H1 (cell line): ENCODE measurements around the gene SPPL2B. TPM values are rescaled to one million over a fixed set of nuclear protein-coding genes. Genes with fewer than 3 reads are reported as not detected.

Experiments used
- CTCF ChIA-PET: fragments of 300-600 bp; sonication (Branson Sonifier 250); formaldehyde crosslinking; loops from one replicate; lab custom pipeline; 2021; ENCODE audit not compliant: partially characterized antibody; lab: Charles Lee
- POLR2A ChIA-PET: fragments of 300-600 bp; sonication (Branson Sonifier 250); formaldehyde crosslinking; loops from one replicate; lab custom pipeline; 2021; ENCODE audit warnings: inconsistent platforms; ENCODE audit not compliant: partially characterized antibody; lab: Charles Lee
- DNase-seq, 2 experiments: peaks; one replicate each; pipeline versions ENCODE4 v3.0.0 to v3.0.0-alpha.2; 2010 to 2022; ENCODE audit warnings: low spot score in 2 of 2, low read depth in 1 of 2, mixed read lengths in 1 of 2
- FAIRE-seq: peaks from 2 replicates; lab custom pipeline; 2011; peaks lifted over from hg19 to GRCh38; lab: Jason Lieb, UNC
- H2AFZ ChIP-seq: 2 replicates; pipeline ENCODE4 v1.8.1; 2012; ENCODE audit warnings: low read length, inconsistent platforms
- H2AK5ac ChIP-seq: 2 replicates; pipeline ENCODE4 v1.6.1; 2013; ENCODE audit warnings: low read depth, low read length
- H2BK120ac ChIP-seq: replicated peaks from 2 replicates; pipeline ENCODE3; 2013; ENCODE audit warnings: low read depth, low read length, inconsistent platforms
- H2BK12ac ChIP-seq: 2 replicates; pipeline ENCODE4 v1.6.1; 2013; ENCODE audit warnings: low read depth, low read length
- H2BK15ac ChIP-seq: 2 replicates; pipeline ENCODE4 v1.6.1; 2013; ENCODE audit warnings: low read length
- H2BK20ac ChIP-seq: 2 replicates; pipeline ENCODE4 v1.6.1; 2013; ENCODE audit warnings: low read length
- H2BK5ac ChIP-seq: 2 replicates; pipeline ENCODE4 v1.6.1; 2013; ENCODE audit warnings: low read depth, low read length
- H3K14ac ChIP-seq: 2 replicates; pipeline ENCODE4 v1.6.1; 2013; ENCODE audit warnings: inconsistent platforms; ENCODE audit not compliant: insufficient read length
- H3K18ac ChIP-seq: 2 replicates; pipeline ENCODE4 v1.6.1; 2013; ENCODE audit warnings: low read length; ENCODE audit errors: extremely low read depth
- H3K23ac ChIP-seq: 2 replicates; pipeline ENCODE4 v1.6.1; 2013; ENCODE audit warnings: inconsistent platforms; ENCODE audit not compliant: insufficient read length
- H3K23me2 ChIP-seq: 2 replicates; pipeline ENCODE4 v1.6.1; 2013; ENCODE audit warnings: low read depth, low read length
- H3K27ac ChIP-seq: 2 replicates; pipeline ENCODE4 v1.6.1; 2011; ENCODE audit warnings: low read depth, low read length, inconsistent platforms
- H3K27me3 ChIP-seq, 4 experiments: replicated peaks in 1 of 4; 1 replicate in 1 of 4; 2 replicates in 3 of 4; pipeline versions ENCODE4 v1.6.1 to v1.8.1; 2011 to 2013; ENCODE audit warnings: low read length in 3 of 4, mild to moderate bottlenecking in 3 of 4, inconsistent platforms in 2 of 4, mixed read lengths in 2 of 4, moderate library complexity in 1 of 4; ENCODE audit not compliant: control insufficient read depth in 3 of 4, insufficient read depth in 3 of 4; ENCODE audit errors: extremely low read depth in 1 of 4
- H3K36me3 ChIP-seq, 4 experiments: 2 replicates each; pipeline versions ENCODE4 v1.6.1 to v1.8.1; 2011 to 2013; ENCODE audit warnings: mild to moderate bottlenecking in 4 of 4, low read length in 3 of 4, moderate library complexity in 2 of 4, control low read depth in 1 of 4, inconsistent platforms in 1 of 4; ENCODE audit not compliant: insufficient read depth in 4 of 4, control insufficient read depth in 2 of 4
- H3K4ac ChIP-seq: replicated peaks from 2 replicates; pipeline ENCODE3; 2013; ENCODE audit warnings: low read length, low read depth, mixed read lengths, inconsistent platforms; ENCODE audit not compliant: insufficient read length
- H3K4me1 ChIP-seq, 4 experiments: replicated peaks in 1 of 4; 1 replicate in 1 of 4; 2 replicates in 3 of 4; pipeline versions ENCODE4 v1.6.1 to v1.8.1; 2011 to 2013; ENCODE audit warnings: low read length in 3 of 4, inconsistent platforms in 2 of 4, mixed read lengths in 1 of 4; ENCODE audit not compliant: insufficient read depth in 4 of 4, control insufficient read depth in 3 of 4
- H3K4me2 ChIP-seq, 2 experiments: 2 replicates each; pipeline versions ENCODE4 v1.6.1 to v1.8.1; 2011 to 2013; ENCODE audit warnings: low read depth in 2 of 2, low read length in 2 of 2, control low read depth in 1 of 2, inconsistent platforms in 1 of 2, mild to moderate bottlenecking in 1 of 2; ENCODE audit not compliant: insufficient read depth in 1 of 2
- H3K4me3 ChIP-seq, 4 experiments: fragments of 200-600, 300-600 bp in 1 of 4; sonication (generic), shearing (Covaris generic), sonication (Bioruptor Twin) in 1 of 4; 2 replicates each; pipeline versions ENCODE4 v1.5.1 to v1.8.1; 2011 to 2016; ENCODE audit warnings: low read length in 4 of 4, low read depth in 3 of 4, control low read depth in 2 of 4, inconsistent platforms in 2 of 4, mild to moderate bottlenecking in 2 of 4, mixed read lengths in 1 of 4, moderate library complexity in 1 of 4; ENCODE audit not compliant: insufficient read depth in 2 of 4; ENCODE audit errors: extremely low read depth in 1 of 4
- H3K56ac ChIP-seq: replicated peaks from 2 replicates; pipeline ENCODE3; 2013; ENCODE audit warnings: low read depth, mild to moderate bottlenecking, mixed read lengths, low read length, inconsistent platforms; ENCODE audit not compliant: insufficient read length
- H3K79me1 ChIP-seq: 2 replicates; pipeline ENCODE4 v1.6.1; 2013; ENCODE audit warnings: low read depth, low read length, control low read depth
- H3K79me2 ChIP-seq, 2 experiments: 2 replicates each; pipeline versions ENCODE4 v1.6.1 to v1.8.1; 2012 to 2013; ENCODE audit warnings: low read length in 2 of 2, mild to moderate bottlenecking in 2 of 2, inconsistent platforms in 1 of 2; ENCODE audit not compliant: insufficient read depth in 2 of 2, control insufficient read depth in 1 of 2
- H3K9ac ChIP-seq, 4 experiments: replicated peaks in 1 of 4; 1 replicate in 1 of 4; 2 replicates in 3 of 4; pipeline versions ENCODE4 v1.6.1 to v1.8.1; 2011 to 2013; ENCODE audit warnings: low read depth in 3 of 4, low read length in 3 of 4, control low read depth in 2 of 4, mild to moderate bottlenecking in 2 of 4, moderate library complexity in 2 of 4, inconsistent platforms in 1 of 4; ENCODE audit errors: extremely low read depth in 1 of 4
- H3K9me3 ChIP-seq, 2 experiments: 2 replicates each; pipeline versions ENCODE4 v1.6.1 to v1.8.1; 2012 to 2013; ENCODE audit warnings: mild to moderate bottlenecking in 2 of 2, moderate library complexity in 2 of 2, control low read depth in 1 of 2, inconsistent platforms in 1 of 2, low read depth in 1 of 2, low read length in 1 of 2, mixed read lengths in 1 of 2; ENCODE audit not compliant: insufficient read depth in 2 of 2
- H4K20me1 ChIP-seq, 2 experiments: replicated peaks in 1 of 2; 2 replicates each; pipeline versions ENCODE3 to v1.8.1; 2011 to 2013; ENCODE audit warnings: inconsistent platforms in 2 of 2, low read length in 2 of 2, mild to moderate bottlenecking in 1 of 2; ENCODE audit not compliant: insufficient read depth in 2 of 2, control insufficient read depth in 1 of 2
- H4K5ac ChIP-seq: 2 replicates; pipeline ENCODE4 v1.6.1; 2013; ENCODE audit warnings: low read length, low read depth, mixed read lengths, inconsistent platforms; ENCODE audit not compliant: insufficient read length
- H4K8ac ChIP-seq: 2 replicates; pipeline ENCODE4 v1.8.0; 2013; ENCODE audit warnings: mild to moderate bottlenecking, moderate library complexity, low read length, inconsistent platforms; ENCODE audit not compliant: insufficient read depth; ENCODE audit errors: extremely low read depth
- H4K91ac ChIP-seq: replicated peaks from 2 replicates; pipeline ENCODE3; 2013; ENCODE audit warnings: low read length, mixed read lengths, inconsistent platforms; ENCODE audit not compliant: insufficient read length
- EZH2 ChIP-seq: fragments of 200-600 bp; sonication (generic); IDR thresholded peaks from 2 replicates; pipeline ENCODE4 v1.7.1; 2012; ENCODE audit warnings: low read depth, mild to moderate bottlenecking, moderate library complexity, low read length, inconsistent platforms; ENCODE audit not compliant: severe bottlenecking
- RXRA ChIP-seq: IDR thresholded peaks from 2 replicates; pipeline ENCODE4 v1.6.1; 2011; ENCODE audit warnings: low read depth, mild to moderate bottlenecking, low read length, moderate library complexity; ENCODE audit not compliant: insufficient read depth
- SIX5 ChIP-seq: IDR thresholded peaks from 2 replicates; pipeline ENCODE4 v1.6.1; 2011; ENCODE audit warnings: mild to moderate bottlenecking, low read depth, low read length
- WGBS, 2 experiments: shearing (Covaris generic) in 1 of 2; methylation state at CpG; one replicate each; pipeline versions ENCODE4 v1.1.6 to v1.1.7; 2013 to 2015; ENCODE audit warnings: low lambda C conversion rate in 2 of 2, mixed read lengths in 2 of 2, inconsistent platforms in 1 of 2, low coverage in 1 of 2, missing lambda C conversion rate in 1 of 2; ENCODE audit not compliant: insufficient replicate concordance in 2 of 2, insufficient coverage in 1 of 2, insufficient read length in 1 of 2; ENCODE audit errors: extremely low coverage in 1 of 2, missing lambda C conversion rate in 1 of 2; 5-methylcytosine and 5-hydroxymethylcytosine counted together
- polyA plus RNA-seq, 7 experiments: library from polyadenylated mRNA; depleted of rRNA in 3 of 7; stranded (reverse) in 5 of 7; unstranded in 2 of 7; fragments of >200 nt in 5 of 7; fragments of 200-250 nt in 2 of 7; gene quantifications; 1 replicate in 5 of 7; 2 replicates in 1 of 7; 4 replicates in 1 of 7; pipeline versions ENCODE4 v1.2.1 to v1.2.3, GENCODE V29; 2011 to 2013; ENCODE audit warnings: missing spikeins in 2 of 7, mixed read lengths in 2 of 7
- total RNA-seq: library from RNA; stranded (reverse); fragmentation: NEBNext Ultra II Directional; extraction: Animal tissue kit (Norgen Biotek cat#: 25700); gene quantifications from 2 replicates; pipeline ENCODE4 v1.2.1, GENCODE V29; 2021

Gene SPPL2B
- total and polyA plus RNA-seq, 2 of the 8 experiments (the other 6 are each of a cell fraction or from before 2014, with no cell fraction given): 34.8 to 55.7 TPM

GRCh38 chr19:2389594-2389993, 61.1 kb downstream of the SPPL2B start:
- Histone ChIP-seq H3K79me1 (no peaks in the 10 kb centered on the region), H3K23ac (no peak overlapping the region), H4K5ac (no peak overlapping the region), H3K9me3 (no peaks in the 10 kb centered on the region), H2AK5ac (no peak overlapping the region), H2BK12ac (peak overlapping the region; percentile 80; the same call in 1 of the 2 replicates), H2BK120ac (no peak overlapping the region), H3K18ac (no peak overlapping the region; the same call in 1 of the 2 replicates), H3K79me2 (no peaks in the 10 kb centered on the region), H2BK20ac (0 out of 2 replicates have a peak overlapping the region, but pooled peaks have one; percentile 21), H3K4me3 (no peak overlapping the region), H3K4ac (no peak overlapping the region), H4K8ac (no peak overlapping the region), H3K56ac (no peak overlapping the region), H2AFZ (0 out of 2 replicates have a peak overlapping the region, but pooled peaks have one; percentile 44), H3K36me3 (no peaks in the 10 kb centered on the region), H3K14ac (no peak overlapping the region), H3K4me1 (peaks cover 0 to 2% (median 0%) of the 10 kb centered on the region in 4 experiments; a peak in 3 of 7 replicates), H3K23me2 (no peaks in the 10 kb centered on the region; the same call in 1 of the 2 replicates), H2BK5ac (no peak overlapping the region), H3K27me3 (no peaks in the 10 kb centered on the region; a peak in 1 of 7 replicates), H2BK15ac (no peak overlapping the region; the same call in 1 of the 2 replicates), H4K91ac (peak overlapping the region; percentile 11), H3K4me2 (no peak overlapping the region), H4K20me1 (no peaks in the 10 kb centered on the region), H3K9ac (no peak overlapping the region), H3K27ac (no peak overlapping the region)
- TF ChIP-seq EZH2 (no peak), RXRA (no peak), SIX5 (no peak)
- no peak for FAIRE-seq
- no peak for DNase-seq
- WGBS, 2 experiments: 88% methylated on average over 21 of the region's 21 CpGs; no CpG with 5 or more reads in 1 of the 2 experiments
- POLR2A ChIA-PET: interaction anchor here (0.7 to 1.0 kb wide), 2 partner anchors 23 to 87 kb away, joined by 3 read pairs; partner anchors contain the start of gene GADD45B
- CTCF ChIA-PET: interaction anchor here (0.7 to 1.8 kb wide), 7 partner anchors 57 to 247 kb away, joined by 3 to 8 read pairs (median 4); no protein-coding TSS in a partner anchor
